Esophagus muscularis mucosa (tissue), 4 donors: Measurements from ENCODE around the gene SGSH.

ENCODE experiments used
- EP300 ChIP-seq: sonication (generic); formaldehyde crosslinking; IDR thresholded peaks from one replicate; pipeline ENCODE4 v1.6.1; 2017; ENCODE audit warnings: antibody characterized with exemption
- POLR2A ChIP-seq: fragments of 450-650 bp; IDR thresholded peaks from one replicate; pipeline ENCODE4 v1.6.1; 2017; ENCODE audit warnings: antibody characterized with exemption, moderate library complexity, mild to moderate bottlenecking, low read depth
- TF ChIP-seq, protein P1 (sequence below), 3 experiments: fragments of 200-600 bp in 2 of 3; fragments of 450-650 bp in 1 of 3; sonication (generic) in 2 of 3; IDR thresholded peaks; one replicate each; pipeline ENCODE4 v1.5.1; 2017 to 2019; ENCODE audit warnings: antibody characterized with exemption in 3 of 3, mild to moderate bottlenecking in 2 of 3, moderate library complexity in 1 of 3

DNA sequence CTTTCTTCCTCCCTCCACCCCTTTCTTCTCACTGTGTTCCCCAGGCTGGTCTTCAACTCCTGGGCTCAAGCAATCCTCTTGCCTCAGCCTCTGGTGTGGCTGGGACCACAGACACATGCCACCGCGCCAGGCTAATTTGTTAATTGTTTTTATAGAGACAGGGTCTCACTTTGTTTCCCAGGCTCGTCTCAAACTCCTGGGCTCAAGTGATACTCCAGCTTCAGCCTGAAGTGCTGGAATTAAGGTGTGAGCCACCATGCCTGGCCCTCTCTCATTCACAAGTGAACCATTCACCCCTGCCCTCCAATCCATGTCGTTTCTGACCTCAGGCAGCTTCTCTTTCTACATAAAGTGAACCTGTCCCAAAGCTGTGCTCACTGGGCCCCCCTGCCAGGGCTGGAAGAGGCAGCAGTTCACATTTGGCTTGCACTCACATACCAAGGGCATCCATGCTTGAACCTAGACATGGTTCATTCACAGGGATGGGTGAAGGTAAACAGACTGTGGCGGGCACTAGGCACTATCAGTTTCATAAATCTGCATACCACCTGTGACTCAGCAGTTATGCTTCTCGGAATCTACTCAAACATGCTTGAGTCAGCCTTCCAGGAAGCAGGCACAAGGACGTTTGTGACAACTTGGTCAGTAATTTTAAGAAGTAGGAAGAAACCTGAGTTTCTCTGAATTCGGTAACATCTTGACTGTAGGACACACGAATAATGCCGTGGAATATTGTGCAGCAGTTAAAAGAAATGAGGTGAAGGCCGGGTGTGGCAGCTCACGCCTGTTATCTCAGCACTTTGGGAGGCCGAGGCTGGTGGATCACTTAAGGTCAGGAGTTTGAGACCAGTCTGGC, 34.5 kb upstream of the SGSH start:
- TF ChIP-seq, protein P1, sequence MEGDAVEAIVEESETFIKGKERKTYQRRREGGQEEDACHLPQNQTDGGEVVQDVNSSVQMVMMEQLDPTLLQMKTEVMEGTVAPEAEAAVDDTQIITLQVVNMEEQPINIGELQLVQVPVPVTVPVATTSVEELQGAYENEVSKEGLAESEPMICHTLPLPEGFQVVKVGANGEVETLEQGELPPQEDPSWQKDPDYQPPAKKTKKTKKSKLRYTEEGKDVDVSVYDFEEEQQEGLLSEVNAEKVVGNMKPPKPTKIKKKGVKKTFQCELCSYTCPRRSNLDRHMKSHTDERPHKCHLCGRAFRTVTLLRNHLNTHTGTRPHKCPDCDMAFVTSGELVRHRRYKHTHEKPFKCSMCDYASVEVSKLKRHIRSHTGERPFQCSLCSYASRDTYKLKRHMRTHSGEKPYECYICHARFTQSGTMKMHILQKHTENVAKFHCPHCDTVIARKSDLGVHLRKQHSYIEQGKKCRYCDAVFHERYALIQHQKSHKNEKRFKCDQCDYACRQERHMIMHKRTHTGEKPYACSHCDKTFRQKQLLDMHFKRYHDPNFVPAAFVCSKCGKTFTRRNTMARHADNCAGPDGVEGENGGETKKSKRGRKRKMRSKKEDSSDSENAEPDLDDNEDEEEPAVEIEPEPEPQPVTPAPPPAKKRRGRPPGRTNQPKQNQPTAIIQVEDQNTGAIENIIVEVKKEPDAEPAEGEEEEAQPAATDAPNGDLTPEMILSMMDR (IDR thresholded peaks at IDR 0.05) = no peak
- TF ChIP-seq EP300 = peak; percentile 76
- no peak for TF ChIP-seq POLR2A
